GM23248 (cell line): Measurements from ENCODE around the gene SLC25A48.

Source experiments
- EZH2 ChIP-seq: fragments of 200-600 bp; sonication (generic); IDR thresholded peaks from 2 replicates; pipeline ENCODE4 v1.6.1; 2018; ENCODE audit warnings: antibody characterized with exemption, mild to moderate bottlenecking; ENCODE audit not compliant: insufficient read depth, poor library complexity, severe bottlenecking
- EZH2phosphoT487 ChIP-seq: fragments of 200-600 bp; sonication (generic); IDR thresholded peaks from 2 replicates; pipeline ENCODE4 v1.6.1; 2018; ENCODE audit warnings: antibody characterized with exemption, moderate library complexity, mild to moderate bottlenecking, low read depth; ENCODE audit not compliant: insufficient read depth

GRCh38 chr5:135886136-135886535, 51.7 kb downstream of the SLC25A48 start:
- TF ChIP-seq EZH2 (no peak), EZH2phosphoT487 (no peak)
